Measurements from ENCODE around the gene LIAS.
"Not testable (repeated sequence)": the region's sequence is repeated elsewhere in the genome, so short reads cannot be mapped to it uniquely, and the experiment has no call there.

Gene LIAS

DNA sequence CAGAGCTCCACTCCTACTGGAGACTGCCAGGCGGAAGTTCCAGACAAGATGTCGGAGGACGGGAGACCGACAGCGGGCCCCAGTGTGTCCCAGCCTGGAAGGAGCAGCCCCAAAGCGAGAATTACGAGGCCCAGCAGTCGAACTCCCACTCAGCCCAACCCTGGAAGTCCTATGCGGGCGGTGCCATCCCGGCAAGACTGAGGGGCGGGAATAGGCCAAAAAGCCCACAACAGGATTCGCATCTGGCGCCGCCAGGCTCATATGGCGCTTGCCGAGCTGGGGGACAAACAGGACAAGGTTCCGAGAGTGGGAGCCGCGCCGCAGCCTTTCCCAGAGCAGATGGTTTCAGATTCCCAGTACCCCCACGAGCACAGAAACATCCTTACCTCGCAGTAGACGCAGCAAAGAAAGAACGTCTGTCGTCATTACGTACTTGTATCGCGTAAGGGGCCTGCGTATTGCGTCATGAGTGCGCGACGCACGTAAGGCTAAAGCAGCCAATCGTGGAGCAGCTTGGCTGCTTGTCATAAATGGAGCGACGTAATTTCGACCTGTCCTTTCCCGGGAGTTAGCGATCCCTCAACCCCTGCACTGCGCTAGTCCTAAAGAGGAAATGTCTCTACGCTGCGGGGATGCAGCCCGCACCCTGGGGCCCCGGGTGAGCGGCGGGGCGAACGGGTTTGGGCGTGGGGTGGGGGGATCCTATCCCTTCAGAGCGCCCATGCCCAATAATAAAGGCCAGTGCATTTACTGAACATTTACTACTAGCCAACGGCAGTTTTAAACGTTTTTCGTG, at the start of gene LIAS, which contains the start of gene RPL9:
Gene LIAS, plus strand, starts transcription at position 552 of the 796 bp plus-strand sequence. Its CDS starts 62 bp downstream, at position 614.
Gene RPL9, minus strand, starts transcription at position 418 of the 796 bp plus-strand sequence. CDS start 483 bp downstream, outside the sequence.
- DNase-seq (ENCODE audit: low read depth in 2 of 2), result peak; percentile 85 to 87

DNA sequence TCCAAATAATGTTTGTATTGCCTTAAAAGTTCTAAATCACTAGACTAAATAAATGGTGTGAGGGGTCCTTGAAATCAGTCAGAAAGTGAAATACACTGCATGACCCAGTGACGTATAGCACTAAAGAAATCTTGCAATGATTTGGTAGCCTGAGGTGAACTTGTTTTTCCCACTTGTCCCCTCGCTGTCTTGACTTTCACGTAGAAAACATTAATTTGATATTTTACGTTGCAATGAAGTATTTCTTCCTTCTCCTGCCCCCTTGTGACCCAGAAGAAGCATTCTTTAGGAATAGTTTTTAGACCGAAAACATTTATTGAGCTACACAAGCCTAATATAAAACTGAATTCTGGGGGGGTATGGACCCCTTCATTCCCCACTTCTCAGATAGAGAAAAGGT, 48.4 kb upstream of the LIAS start:
- no peak for DNase-seq (ENCODE audit: low read depth in 2 of 2)

DNA sequence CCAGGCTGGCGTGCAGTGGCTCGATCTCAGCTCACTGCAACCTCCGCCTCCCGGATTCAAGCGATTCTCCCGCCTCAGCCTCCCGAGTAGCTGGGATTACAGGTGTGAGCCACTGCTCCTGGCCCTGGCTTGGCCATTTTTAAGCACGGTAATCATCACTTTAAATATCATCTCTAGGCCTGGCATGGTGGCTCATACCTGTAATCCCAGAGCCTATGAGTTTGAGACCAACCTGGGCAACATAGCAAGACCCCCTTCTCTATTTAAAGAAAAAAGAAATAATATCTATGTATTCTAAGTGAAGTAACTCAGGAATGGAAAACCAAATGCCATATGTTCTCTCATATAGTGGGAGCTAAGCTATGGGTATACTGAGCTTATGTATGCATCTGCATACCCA, 47.3 kb upstream of the LIAS start:
- not testable (repeated sequence) for DNase-seq (ENCODE audit: low read depth in 2 of 2)

DNA sequence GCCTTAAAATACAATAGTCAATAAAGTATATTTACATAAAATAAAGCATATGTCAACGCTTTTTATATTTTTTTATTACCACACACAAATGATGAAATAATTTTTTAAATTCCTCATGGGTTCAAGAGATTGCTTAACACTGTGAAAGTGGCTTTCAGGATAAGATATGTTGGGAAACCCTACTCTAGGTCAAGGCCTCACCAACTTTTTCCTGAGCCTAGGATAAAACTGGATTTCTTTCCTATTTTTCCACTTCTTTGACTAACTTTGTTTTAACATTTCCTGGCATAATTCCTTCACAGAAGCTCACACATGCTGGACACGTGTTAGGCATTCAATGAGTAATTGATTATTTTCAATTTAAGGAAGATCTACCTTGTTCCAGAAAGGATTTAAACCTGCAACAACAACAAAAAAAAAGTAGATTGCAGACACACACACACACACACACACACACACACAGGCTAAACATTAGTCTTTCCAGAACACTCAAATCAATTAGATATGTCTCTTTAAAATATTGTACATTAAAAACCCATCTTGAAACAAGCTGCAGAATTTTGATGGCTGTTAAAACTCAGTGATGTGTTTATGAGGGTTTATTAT, 43.1 kb upstream of the LIAS start:
- DNase-seq (ENCODE audit: low read depth in 2 of 2), result no peak

DNA sequence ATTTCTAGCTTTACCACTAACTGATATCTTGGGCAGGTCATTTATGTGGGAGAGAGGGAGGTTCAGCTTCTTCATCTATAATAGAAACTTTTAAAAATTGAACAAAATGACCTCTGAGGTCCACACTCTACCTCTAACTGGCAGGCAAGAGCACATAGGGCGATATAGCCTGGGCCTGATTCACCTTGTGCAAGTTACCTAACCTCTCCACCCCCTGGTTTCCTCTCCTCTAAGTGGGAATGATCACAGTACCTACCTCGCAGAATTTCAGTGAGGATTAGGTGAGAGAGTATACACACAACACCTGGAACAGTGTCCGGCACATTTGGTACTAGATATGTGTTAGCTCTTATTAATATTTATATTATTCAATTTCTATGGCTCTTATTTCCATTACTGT, 36.6 kb upstream of the LIAS start:
- no peak for DNase-seq (ENCODE audit: low read depth in 2 of 2)

DNA sequence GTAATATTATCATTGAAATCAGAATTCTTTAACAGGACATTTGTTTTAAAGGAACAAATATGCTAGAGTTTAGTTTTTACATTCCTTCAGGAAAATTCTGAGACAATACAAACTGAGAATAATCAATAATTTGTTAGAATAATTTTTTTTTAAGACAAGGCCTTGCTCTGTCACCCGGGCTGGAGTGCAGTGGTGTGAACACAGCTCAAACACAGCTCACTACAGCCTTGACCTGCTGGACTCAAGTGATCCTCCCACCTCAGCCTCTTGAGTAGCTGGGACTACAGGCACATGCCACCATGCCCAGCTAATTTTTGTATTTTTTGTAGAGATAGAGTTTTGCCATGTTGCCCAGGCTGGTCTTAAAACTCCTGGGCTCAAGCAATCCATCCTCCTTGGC, 33.6 kb upstream of the LIAS start:
- DNase-seq (ENCODE audit: low read depth in 2 of 2), result not testable (repeated sequence)

DNA sequence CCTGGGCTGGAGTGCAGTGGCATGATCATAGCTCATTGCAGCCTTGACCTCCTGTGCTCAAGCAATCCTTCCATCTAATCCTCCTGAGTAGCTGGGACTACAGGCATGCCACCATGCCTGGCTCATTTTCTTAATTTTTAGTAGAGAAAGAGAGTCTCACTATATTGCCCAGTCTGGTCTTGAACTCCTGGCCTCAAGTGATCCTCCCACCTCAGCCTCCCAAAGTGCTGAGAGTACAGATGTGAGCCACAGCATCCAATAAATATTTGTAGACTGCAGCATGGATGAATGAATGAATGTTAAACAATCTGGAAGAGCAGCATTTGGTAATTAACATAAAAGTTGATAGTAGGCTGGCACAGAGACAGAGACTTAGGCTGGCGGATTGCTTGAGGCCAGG, 32.1 kb upstream of the LIAS start:
- no peak for DNase-seq (ENCODE audit: low read depth in 2 of 2)

DNA sequence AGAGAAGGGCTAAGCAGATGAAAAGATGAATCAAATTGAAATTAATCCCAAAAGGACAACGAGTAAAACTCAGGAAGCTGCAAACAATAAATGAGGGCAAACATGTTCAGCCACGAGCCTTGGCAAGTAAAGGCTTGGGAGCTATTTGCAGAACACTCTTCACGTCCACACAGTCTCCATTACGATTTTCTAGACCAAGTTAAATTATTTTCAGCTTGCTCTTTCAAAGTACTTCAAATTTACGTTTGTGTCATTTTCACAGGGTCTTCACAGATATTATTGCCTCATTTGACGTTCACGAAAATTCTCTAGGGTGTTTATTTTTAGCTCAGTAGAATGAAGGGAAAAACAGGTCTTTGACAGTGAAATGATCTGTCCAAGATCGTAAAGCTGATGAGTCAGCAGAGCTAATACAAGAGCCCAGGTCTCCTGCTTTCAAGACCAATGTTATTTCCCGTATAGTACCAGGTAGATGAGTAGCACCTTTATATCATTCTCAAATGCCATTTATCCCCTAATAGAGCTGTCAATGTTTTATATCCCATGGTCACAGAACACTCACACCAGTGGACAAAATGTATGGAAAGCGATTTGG, 31.2 kb upstream of the LIAS start:
- no peak for DNase-seq (ENCODE audit: low read depth in 2 of 2)

DNA sequence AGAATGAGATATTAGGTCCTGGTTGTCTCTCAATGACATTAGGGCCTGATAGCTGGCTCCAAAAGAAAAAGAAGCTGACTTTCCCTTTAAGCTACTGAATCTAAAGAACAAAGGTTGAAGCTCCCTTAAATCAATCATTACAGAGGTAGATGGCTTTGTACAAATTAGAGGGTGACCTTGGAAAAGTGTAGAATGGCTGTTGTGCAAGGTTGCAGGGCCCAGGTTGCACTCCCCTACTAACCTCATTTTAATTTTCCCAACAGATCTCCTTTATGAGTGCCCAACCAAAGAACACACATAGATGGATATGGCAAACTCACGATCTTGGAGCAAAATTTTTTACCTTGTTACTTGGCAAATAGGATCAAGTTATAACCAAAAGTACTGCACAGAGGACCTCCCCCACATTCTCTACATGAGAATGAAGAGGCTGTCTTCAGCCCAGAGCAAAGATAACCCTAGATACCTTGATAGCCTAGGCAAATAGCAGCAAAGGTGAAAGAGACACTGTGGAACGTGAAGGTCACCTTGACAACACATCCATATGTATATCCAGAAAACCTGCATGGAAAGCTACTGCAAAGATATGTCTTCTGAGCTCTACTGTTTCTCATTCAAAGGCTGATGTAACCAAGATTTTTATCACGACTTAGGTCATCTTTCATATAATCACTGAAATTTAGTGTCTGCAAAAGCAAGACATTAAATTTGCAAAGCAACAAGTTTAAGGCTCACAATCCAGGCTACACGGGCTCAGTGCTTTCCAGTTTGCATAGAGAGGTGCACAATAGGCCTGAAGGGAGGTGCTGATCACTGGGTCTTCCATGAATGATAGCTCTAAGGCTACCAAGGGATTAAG, 29.2 kb upstream of the LIAS start:
- no peak for DNase-seq (ENCODE audit: low read depth in 2 of 2)

DNA sequence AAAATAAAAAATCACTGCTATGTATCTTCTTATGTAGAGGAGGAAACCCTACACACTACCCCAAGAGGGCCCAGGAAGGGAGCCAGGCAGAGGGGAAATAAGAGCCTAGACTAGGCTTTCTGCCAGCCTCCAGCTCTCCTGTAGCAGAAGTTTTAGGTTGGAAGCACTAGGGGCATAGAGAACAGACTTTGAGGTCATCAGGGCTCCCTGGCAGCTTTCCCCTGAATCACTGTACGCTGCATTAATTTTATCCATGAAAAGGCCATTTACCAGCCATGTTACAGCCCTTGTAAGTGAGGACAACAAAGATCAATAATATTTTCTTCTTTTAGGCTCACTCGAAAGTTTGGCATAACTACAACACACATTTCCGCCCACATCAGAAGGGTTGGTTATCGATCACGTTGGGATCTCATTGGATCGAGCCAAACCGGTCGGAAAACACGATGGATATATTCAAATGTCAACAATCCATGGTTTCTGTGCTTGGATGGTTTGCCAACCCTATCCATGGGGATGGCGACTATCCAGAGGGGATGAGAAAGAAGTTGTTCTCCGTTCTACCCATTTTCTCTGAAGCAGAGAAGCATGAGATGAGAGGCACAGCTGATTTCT, 24.9 kb upstream of the LIAS start:
- no peak for DNase-seq (ENCODE audit: low read depth in 2 of 2)

DNA sequence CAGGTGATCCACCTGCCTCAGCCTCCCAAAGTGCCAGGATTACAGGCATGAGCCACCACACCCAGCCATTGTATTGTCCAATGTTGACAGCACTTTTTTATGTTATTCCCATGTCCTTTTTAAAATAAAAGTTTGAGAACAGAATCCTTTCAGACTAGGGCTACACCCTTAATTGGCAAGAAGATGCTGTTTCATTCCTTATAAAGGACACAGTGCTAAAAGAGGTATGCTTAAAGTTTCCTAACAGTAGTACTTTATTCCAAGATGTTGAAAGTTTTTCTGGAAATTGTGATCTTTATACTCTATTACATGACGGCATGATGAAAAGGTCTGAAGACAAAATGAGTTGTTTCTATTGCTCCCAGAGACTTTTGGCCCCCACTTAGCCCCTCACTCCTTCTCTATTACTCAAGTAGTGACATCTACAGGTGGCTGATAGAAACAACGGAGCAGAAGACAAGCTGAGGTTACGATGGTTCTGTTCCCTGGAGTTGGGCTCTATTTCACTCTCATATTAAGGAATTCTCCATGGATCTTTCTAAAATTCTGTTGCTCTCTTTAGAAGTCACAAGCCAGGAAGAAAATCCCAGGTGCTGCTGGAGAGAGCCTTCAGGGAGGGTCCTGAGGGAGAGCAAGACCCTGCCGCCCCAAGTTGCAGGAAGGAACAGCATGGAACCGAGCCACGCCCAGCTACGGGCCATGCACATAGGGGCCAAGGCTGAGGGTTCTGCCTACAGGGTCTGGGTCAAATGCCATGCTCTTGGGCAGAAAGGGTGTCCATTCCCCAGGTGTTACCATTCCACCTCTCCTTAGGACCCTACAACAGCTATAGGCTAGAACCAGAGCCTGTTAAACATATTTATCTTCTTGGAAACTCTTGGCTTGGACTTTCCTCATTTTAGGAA, 22.9 kb upstream of the LIAS start:
- no peak for DNase-seq (ENCODE audit: low read depth in 2 of 2)

DNA sequence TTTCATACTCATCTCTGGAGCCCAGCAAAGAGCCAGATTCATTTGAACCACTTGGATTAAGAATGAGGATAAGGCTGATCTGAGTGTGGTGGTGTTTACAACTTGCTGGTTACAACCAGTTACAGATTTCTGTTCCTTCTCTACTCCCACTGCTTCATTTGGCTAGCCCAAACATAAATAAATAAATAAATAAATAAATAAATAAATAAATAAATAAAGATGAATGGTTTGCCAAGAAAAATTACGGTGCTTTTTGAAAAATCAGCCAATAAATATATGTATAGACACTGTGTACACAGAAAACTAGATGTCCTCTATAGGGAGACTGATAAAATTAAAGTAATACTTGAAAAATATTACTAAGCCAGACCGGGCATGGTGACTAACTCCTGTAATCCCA, 17.3 kb upstream of the LIAS start:
- DNase-seq (ENCODE audit: low read depth in 2 of 2), result no peak

DNA sequence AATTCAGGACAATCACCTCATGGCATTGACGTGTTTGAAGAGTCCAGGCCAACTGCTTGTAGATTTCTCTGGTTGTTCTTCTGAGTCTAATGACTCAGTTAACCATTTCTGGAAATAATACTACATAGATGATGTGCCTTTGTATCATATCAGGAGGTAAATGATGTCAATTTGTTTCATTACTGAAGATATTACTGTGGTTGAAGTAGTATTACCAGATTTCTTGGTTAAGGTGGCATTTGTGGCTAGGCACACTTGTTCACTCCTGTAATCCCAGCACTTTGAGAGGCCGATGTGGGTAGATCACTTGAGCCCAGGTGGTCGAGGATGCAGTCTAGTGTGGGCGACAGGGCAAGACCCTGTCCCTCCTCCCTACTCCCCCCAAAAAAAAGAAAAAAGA, 15.9 kb upstream of the LIAS start:
- DNase-seq (ENCODE audit: low read depth in 2 of 2), result no peak

DNA sequence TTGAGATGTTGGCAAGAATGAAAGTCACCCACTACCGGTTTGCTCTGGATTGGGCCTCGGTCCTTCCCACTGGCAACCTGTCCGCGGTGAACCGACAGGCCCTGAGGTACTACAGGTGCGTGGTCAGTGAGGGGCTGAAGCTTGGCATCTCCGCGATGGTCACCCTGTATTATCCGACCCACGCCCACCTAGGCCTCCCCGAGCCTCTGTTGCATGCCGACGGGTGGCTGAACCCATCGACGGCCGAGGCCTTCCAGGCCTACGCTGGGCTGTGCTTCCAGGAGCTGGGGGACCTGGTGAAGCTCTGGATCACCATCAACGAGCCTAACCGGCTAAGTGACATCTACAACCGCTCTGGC, 12.4 kb upstream of the LIAS start:
- DNase-seq (ENCODE audit: low read depth in 2 of 2), result no peak

DNA sequence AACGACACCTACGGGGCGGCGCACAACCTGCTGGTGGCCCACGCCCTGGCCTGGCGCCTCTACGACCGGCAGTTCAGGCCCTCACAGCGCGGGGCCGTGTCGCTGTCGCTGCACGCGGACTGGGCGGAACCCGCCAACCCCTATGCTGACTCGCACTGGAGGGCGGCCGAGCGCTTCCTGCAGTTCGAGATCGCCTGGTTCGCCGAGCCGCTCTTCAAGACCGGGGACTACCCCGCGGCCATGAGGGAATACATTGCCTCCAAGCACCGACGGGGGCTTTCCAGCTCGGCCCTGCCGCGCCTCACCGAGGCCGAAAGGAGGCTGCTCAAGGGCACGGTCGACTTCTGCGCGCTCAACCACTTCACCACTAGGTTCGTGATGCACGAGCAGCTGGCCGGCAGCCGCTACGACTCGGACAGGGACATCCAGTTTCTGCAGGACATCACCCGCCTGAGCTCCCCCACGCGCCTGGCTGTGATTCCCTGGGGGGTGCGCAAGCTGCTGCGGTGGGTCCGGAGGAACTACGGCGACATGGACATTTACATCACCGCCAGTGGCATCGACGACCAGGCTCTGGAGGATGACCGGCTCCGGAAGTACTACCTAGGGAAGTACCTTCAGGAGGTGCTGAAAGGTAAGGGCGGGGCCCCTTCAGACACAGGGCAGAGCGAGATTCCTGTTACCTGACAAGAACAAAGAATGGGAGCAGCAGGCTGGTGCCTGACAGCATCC, 11.8 kb upstream of the LIAS start:
- DNase-seq (ENCODE audit: low read depth in 2 of 2), result peak in 1 of 2 donors; percentile 29

DNA sequence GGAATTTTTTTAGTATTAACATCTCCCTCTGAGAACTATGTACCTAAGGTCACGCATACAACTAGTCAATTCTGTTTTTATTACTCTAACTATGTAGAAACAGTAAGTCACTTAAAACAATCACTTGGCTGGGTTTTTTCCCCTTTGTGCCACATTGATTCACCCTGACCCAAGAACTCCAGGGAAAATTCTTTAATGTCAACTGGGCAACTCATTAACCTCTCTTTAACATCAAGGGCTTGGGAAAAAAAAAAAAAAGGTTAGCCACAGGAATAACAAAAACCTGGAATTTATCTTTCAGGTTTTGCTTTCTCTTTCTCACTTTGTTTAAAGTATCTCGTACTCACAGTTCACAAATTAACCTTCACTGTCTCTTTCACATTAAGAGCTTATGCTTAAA, 8.2 kb upstream of the LIAS start:
- DNase-seq (ENCODE audit: low read depth in 2 of 2), result no peak

DNA sequence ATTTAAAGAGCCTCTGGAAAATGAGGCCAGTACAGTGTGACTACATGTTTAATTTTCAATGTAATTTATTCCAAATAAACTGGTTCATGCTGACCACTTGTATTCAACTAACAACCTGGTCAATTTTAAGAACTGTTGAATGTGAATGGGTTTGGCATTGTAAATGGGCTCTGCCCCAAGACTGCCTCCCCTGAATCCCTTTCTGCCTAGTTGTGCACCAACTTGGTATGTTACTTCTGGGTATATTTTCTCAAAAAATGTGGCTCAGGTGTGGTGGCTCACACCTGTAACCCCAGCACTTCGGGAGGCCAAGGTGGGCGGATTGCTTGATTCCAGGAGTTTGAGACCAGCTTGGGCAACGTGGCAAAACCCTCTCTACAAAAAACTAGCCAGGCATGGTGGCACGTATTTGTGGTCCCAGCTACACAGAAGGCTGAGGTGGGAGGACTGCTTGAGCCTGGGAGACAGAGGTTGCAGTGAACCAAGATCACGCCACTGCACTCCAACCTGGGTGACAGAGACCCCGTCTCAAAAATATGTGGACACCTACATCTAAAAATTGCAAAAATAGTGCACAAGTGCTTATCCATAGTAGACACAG, 7.3 kb upstream of the LIAS start:
- no peak for DNase-seq (ENCODE audit: low read depth in 2 of 2)

DNA sequence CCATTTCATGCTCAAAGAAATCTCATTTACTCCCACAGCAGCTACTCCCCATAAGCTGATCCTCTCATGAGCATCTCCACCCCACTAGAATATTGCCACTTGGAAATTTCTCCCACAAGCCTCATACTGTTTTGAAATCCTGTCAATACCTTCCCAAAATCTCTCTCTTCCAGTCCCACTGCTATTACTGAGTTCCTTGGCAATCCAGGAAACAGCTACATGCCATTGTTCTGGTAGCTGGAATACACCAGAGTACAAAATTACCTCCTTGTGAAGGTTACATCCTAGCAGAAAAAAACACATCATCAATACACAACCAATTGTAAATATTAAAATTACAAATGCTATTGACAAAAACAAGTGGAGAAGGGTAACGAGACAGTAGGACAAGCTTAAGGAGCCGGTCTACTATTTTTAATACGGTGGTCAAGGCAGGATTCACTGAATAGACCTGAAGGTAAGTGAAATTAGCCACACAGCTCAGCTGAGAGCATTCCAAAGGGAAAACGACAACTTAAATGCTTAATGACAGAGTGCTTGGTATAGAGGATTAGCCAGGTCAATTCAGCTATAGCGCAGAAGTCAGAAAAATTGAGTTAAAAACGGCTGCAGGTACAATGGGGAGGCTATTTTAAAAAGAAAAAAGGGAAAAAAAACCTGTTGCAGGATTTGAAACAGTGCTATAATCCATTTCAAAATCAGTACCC, 6.5 kb upstream of the LIAS start:
- no peak for DNase-seq (ENCODE audit: low read depth in 2 of 2)

Measured in stimulated activated CD4-positive, alpha-beta T cell treated with anti-CD3 and anti-CD28 coated beads, Interleukin-4, amount 100 ng/mL, for 48 hours (primary cell).